HG03103 (cell line): Measurements from ENCODE around the gene SHC3.

Experiments used
- ATAC-seq: cut with Tn5 transposase; IDR thresholded peaks from one replicate; pipeline ENCODE4 v1.9.1; 2021; ENCODE audit warnings: low read depth; ENCODE audit not compliant: unreplicated experiment

The SHC3 gene

GRCh38 chr9:88971131-88971960 is 207.3 kb downstream of the SHC3 start:
- ATAC-seq, result no peak

GRCh38 chr9:88969646-88970373 is 208.8 kb downstream of the SHC3 start:
- no peak for ATAC-seq

- no peak for ATAC-seq
These were observed 209.8 kb downstream of the SHC3 start for GRCh38 chr9:88968799-88969198.

- no peak for ATAC-seq
These were observed 211.5 kb downstream of the SHC3 start for GRCh38 chr9:88966894-88967676.

- ATAC-seq, result no peak
These were observed 213.1 kb downstream of the SHC3 start for GRCh38 chr9:88965473-88965872.

- no peak for ATAC-seq
These were observed 218.0 kb downstream of the SHC3 start for GRCh38 chr9:88960632-88961031.

- ATAC-seq, result no peak
These were observed 218.7 kb downstream of the SHC3 start for GRCh38 chr9:88959727-88960469.

GRCh38 chr9:88957526-88957925 is 221.1 kb downstream of the SHC3 start:
- ATAC-seq, result no peak
